Measurements from ENCODE around the gene FMNL3.
"Not testable (repeated sequence)": the region's sequence is repeated elsewhere in the genome, so short reads cannot be mapped to it uniquely, and the experiment has no call there.

The FMNL3 gene

GRCh38 chr12:49616533-49617219 is 90.5 kb downstream of the FMNL3 start:
- no peak for DNase-seq (ENCODE audit: low read depth, low spot score)
- CTCF ChIA-PET, result no interaction called here
- TF ChIP-seq CTCF (IDR thresholded peaks at IDR 0.05; ENCODE audit: insufficient read depth, low read length, missing control alignments), result no peak
- POLR2A ChIA-PET, result no interaction called here
- H3K4me3 ChIP-seq (ENCODE audit: low read depth, low read length), result no peak overlapping the region

GRCh38 chr12:49615725-49616124 is 91.5 kb downstream of the FMNL3 start:
- no peak overlapping the region for H3K4me3 ChIP-seq (ENCODE audit: low read depth, low read length)
- no peak for DNase-seq (ENCODE audit: low read depth, low spot score)
- POLR2A ChIA-PET, result interaction anchor here (1.2 kb wide), 1 partner anchor 13 kb away, joined by 3 read pairs; no protein-coding TSS in a partner anchor
- no peak for TF ChIP-seq CTCF (IDR thresholded peaks at IDR 0.05; ENCODE audit: insufficient read depth, low read length, missing control alignments)
- CTCF ChIA-PET, result interaction anchor here (1.2 kb wide), 1 partner anchor 22 kb away, joined by 3 read pairs; no protein-coding TSS in a partner anchor

GRCh38 chr12:49612210-49612609 is 95.0 kb downstream of the FMNL3 start:
- DNase-seq (ENCODE audit: low read depth, low spot score), result no peak
- CTCF ChIA-PET, result interaction anchor here (1.0 to 3.5 kb wide), 3 partner anchors 11 to 33 kb away, joined by 3 to 11 read pairs (median 8); partner anchors contain the start of gene PRPF40B
- no peak for TF ChIP-seq CTCF (IDR thresholded peaks at IDR 0.05; ENCODE audit: insufficient read depth, low read length, missing control alignments)
- no peak overlapping the region for H3K4me3 ChIP-seq (ENCODE audit: low read depth, low read length)
- POLR2A ChIA-PET, result interaction anchor here (0.7 kb wide), 1 partner anchor 348 kb away, joined by 4 read pairs; no protein-coding TSS in a partner anchor

- CTCF ChIA-PET, result interaction anchor here (1.2 to 3.5 kb wide), 3 partner anchors 12 to 130 kb away, joined by 4 to 11 read pairs (median 8); partner anchors contain the start of genes PRPF40B and TMBIM6
- POLR2A ChIA-PET; DNase-seq (ENCODE audit: low read depth, low spot score); H3K4me3 ChIP-seq (ENCODE audit: low read depth, low read length): not testable (repeated sequence)
These were observed 96.4 kb downstream of the FMNL3 start for GRCh38 chr12:49610785-49611184.

GRCh38 chr12:49609875-49610154 is 97.4 kb downstream of the FMNL3 start:
- DNase-seq (ENCODE audit: low read depth, low spot score), result no peak
- no peak overlapping the region for H3K4me3 ChIP-seq (ENCODE audit: low read depth, low read length)
- ChIA-PET POLR2A (no interaction called here), CTCF (interaction anchor here (0.8 to 3.5 kb wide), 4 partner anchors 13 to 131 kb away, joined by 3 to 11 read pairs (median 4); partner anchors contain the start of genes PRPF40B and TMBIM6)
- TF ChIP-seq CTCF (IDR thresholded peaks at IDR 0.05; ENCODE audit: insufficient read depth, low read length, missing control alignments), result no peak

- no peak for TF ChIP-seq CTCF (IDR thresholded peaks at IDR 0.05; ENCODE audit: insufficient read depth, low read length, missing control alignments)
- ChIA-PET POLR2A (no interaction called here), CTCF (interaction anchor here (0.8 to 3.5 kb wide), 4 partner anchors 14 to 132 kb away, joined by 3 to 11 read pairs (median 4); partner anchors contain the start of genes PRPF40B and TMBIM6)
- no peak overlapping the region for H3K4me3 ChIP-seq (ENCODE audit: low read depth, low read length)
- no peak for DNase-seq (ENCODE audit: low read depth, low spot score)
These were observed 97.9 kb downstream of the FMNL3 start for GRCh38 chr12:49609059-49609874.

- H3K4me3 ChIP-seq (ENCODE audit: low read depth, low read length); DNase-seq (ENCODE audit: low read depth, low spot score); POLR2A ChIA-PET: not testable (repeated sequence)
- CTCF ChIA-PET, result interaction anchor here (3.7 kb wide), 1 partner anchor 24 kb away, joined by 23 read pairs; no protein-coding TSS in a partner anchor
These were observed 101.7 kb downstream of the FMNL3 start, which contains the start of gene FAM186B for GRCh38 chr12:49605539-49605938. Gene FAM186B (minus strand): TSS chr12:49605639. CDS start chr12:49605477, 162 bp downstream.
